ENCODE data around the gene CASQ2. TPM values are rescaled to one million over a fixed set of nuclear protein-coding genes. Genes with fewer than 3 reads are reported as not detected.

Gene CASQ2
- total and polyA plus RNA-seq, 9 of the 15 experiments (the other 6 are each of a cell fraction or from before 2014, with no cell fraction given) = not detected

- no peak; the same call in 1 of the 2 replicates for TF ChIP-seq ETV1 (tag; conservative IDR thresholded peaks at IDR 0.05; ENCODE audit: low read depth)
- TF ChIP-seq MGA (IDR thresholded peaks at IDR 0.05) = no peak
- TF ChIP-seq NR2C2 (CRISPR knock-in tag; IDR thresholded peaks at IDR 0.05) = no peak
- TF ChIP-seq NR2C2 (tag; IDR thresholded peaks at IDR 0.05) = peak; percentile 22; the same call in 1 of the 2 replicates
- TF ChIP-seq HEY1 (CRISPR knock-in tag; IDR thresholded peaks at IDR 0.05; ENCODE audit: borderline replicate concordance) = no peak; the same call in 1 of the 2 replicates
- TF ChIP-seq FOXJ2 (tag; IDR thresholded peaks at IDR 0.05) = peak; percentile 49; the same call in 1 of the 2 replicates
- no peak for TF ChIP-seq SREBF1 (IDR thresholded peaks at IDR 0.05; ENCODE audit: borderline replicate concordance, low read depth, low read length)
- TF ChIP-seq ZNF140 (CRISPR knock-in tag; IDR thresholded peaks at IDR 0.05) = no peak
- TF ChIP-seq ADNP (tag; IDR thresholded peaks at IDR 0.05) = no peak
- no peak for TF ChIP-seq ZNF655 (CRISPR knock-in tag; IDR thresholded peaks at IDR 0.05)
- peak; percentile 39; the same call in 1 of the 2 replicates for TF ChIP-seq JUNB (CRISPR knock-in tag; conservative IDR thresholded peaks at IDR 0.05)
- peak; percentile 19; the same call in 1 of the 2 replicates for TF ChIP-seq USF2 (CRISPR knock-in tag; IDR thresholded peaks at IDR 0.05)
- TF ChIP-seq ZNF124 (CRISPR knock-in tag; IDR thresholded peaks at IDR 0.05) = no peak
Observed at GRCh38 chr1:115811140-115811828, 42.8 kb upstream of the CASQ2 start (continued).

Data from K562 (cell line).